22Rv1 (cell line): ENCODE measurements around the gene TMEM181.

Source experiments
- ZFX ChIP-seq: fragments of 450-650 bp; IDR thresholded peaks from 2 replicates; pipeline ENCODE4 v1.6.1; 2017; ENCODE audit warnings: antibody characterized with exemption, borderline replicate concordance
- TF ChIP-seq, protein P1 (sequence below): fragments of 450-650 bp; IDR thresholded peaks from 2 replicates; pipeline ENCODE4 v1.5.1; 2017; ENCODE audit warnings: mild to moderate bottlenecking

DNA sequence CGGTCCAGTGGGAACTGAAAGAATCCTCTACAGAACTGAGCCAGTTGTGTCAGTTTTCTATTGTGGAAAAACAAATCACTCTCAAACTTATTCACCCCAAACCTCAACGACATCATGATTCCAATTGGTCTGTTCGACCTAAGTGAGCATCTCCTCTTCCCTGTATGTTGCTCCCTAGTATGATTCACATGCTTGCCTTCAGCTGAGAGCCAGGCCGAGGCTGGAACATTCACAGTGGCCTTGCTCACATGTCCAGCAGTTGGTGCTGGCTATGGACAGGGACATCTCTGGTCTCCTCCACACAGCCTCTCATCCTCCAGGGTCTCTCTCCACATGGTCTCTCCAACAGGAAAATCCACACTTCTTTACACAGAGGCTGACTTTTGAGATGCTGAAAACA, 28.3 kb upstream of the TMEM181 start:
- TF ChIP-seq, protein P1, sequence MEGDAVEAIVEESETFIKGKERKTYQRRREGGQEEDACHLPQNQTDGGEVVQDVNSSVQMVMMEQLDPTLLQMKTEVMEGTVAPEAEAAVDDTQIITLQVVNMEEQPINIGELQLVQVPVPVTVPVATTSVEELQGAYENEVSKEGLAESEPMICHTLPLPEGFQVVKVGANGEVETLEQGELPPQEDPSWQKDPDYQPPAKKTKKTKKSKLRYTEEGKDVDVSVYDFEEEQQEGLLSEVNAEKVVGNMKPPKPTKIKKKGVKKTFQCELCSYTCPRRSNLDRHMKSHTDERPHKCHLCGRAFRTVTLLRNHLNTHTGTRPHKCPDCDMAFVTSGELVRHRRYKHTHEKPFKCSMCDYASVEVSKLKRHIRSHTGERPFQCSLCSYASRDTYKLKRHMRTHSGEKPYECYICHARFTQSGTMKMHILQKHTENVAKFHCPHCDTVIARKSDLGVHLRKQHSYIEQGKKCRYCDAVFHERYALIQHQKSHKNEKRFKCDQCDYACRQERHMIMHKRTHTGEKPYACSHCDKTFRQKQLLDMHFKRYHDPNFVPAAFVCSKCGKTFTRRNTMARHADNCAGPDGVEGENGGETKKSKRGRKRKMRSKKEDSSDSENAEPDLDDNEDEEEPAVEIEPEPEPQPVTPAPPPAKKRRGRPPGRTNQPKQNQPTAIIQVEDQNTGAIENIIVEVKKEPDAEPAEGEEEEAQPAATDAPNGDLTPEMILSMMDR: no peak
- no peak for TF ChIP-seq ZFX
